ENCODE measurements around the gene USH2A.

DNA sequence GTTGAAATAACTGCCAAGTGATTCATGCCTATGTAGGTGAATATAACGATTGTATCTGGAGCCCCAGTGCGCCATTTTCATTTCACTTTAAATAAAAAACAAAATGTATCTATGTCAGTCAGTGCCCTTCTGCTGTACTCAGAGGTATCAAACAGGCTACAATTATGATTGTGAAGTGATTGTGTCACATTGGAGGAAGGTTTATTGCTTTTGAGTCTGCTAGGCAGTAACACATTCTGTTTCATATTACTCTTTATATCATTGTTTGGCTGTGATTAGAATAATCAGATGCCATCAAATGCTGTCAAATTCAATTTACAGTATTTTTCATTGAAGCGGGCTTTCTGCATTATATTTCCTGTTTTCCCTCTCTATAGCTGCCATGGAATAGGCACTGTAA is 684.2 kb downstream of the USH2A start:
- TF ChIP-seq, protein P1, sequence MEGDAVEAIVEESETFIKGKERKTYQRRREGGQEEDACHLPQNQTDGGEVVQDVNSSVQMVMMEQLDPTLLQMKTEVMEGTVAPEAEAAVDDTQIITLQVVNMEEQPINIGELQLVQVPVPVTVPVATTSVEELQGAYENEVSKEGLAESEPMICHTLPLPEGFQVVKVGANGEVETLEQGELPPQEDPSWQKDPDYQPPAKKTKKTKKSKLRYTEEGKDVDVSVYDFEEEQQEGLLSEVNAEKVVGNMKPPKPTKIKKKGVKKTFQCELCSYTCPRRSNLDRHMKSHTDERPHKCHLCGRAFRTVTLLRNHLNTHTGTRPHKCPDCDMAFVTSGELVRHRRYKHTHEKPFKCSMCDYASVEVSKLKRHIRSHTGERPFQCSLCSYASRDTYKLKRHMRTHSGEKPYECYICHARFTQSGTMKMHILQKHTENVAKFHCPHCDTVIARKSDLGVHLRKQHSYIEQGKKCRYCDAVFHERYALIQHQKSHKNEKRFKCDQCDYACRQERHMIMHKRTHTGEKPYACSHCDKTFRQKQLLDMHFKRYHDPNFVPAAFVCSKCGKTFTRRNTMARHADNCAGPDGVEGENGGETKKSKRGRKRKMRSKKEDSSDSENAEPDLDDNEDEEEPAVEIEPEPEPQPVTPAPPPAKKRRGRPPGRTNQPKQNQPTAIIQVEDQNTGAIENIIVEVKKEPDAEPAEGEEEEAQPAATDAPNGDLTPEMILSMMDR (IDR thresholded peaks at IDR 0.05; ENCODE audit: insufficient read depth, low read depth, low read length): no peak
- TF ChIP-seq EZH2 (IDR thresholded peaks at IDR 0.05; ENCODE audit: insufficient read depth, low read length): no peak
